ENCODE measurements around the gene STX10.
A peak's percentile ranks its signal among the peaks of the same experiment; 100 is the strongest.
"Not testable (repeated sequence)": the region's sequence is repeated elsewhere in the genome, so short reads cannot be mapped to it uniquely, and the experiment has no call there.

STX10 gene

GRCh38 chr19:13152356-13152973, 2.3 kb upstream of the STX10 start:
- H3K27me3 Mint-ChIP-seq (ENCODE audit: low read depth), result peaks cover 5% of the 10 kb centered on the region
- H3K9me3 Mint-ChIP-seq, result no peaks in the 10 kb centered on the region
- H3K27ac Mint-ChIP-seq, result peak overlapping the region; percentile 95 to 100 (median 96)
- peak overlapping the region; percentile 95 to 100 (median 100) for H3K4me3 Mint-ChIP-seq
- no peak for TF ChIP-seq CTCF (IDR thresholded peaks at IDR 0.05; ENCODE audit: unreplicated experiment in 3 of 3)
- peaks cover 15% of the 10 kb centered on the region for H3K4me1 Mint-ChIP-seq
- peaks cover 11% of the 10 kb centered on the region for H3K36me3 Mint-ChIP-seq (ENCODE audit: low read depth)

GRCh38 chr19:13151605-13152355, 1.6 kb upstream of the STX10 start:
- TF ChIP-seq CTCF (IDR thresholded peaks at IDR 0.05; ENCODE audit: unreplicated experiment in 3 of 3), result peak in 1 of 3 experiments; percentile 7
- Mint-ChIP-seq H3K36me3 (ENCODE audit: low read depth) (peaks cover 15% of the 10 kb centered on the region), H3K4me1 (peaks cover 11% of the 10 kb centered on the region), H3K27ac (peak overlapping the region; percentile 95 to 100 (median 96)), H3K9me3 (no peaks in the 10 kb centered on the region), H3K27me3 (ENCODE audit: low read depth) (peaks cover 5% of the 10 kb centered on the region), H3K4me3 (peak overlapping the region; percentile 95 to 100 (median 100))

GRCh38 chr19:13150931-13151604, 893 bp upstream of the STX10 start:
- H3K9me3 Mint-ChIP-seq, result no peaks in the 10 kb centered on the region
- H3K36me3 Mint-ChIP-seq (ENCODE audit: low read depth), result peaks cover 16% of the 10 kb centered on the region
- H3K27ac Mint-ChIP-seq, result peak overlapping the region; percentile 95 to 100 (median 96)
- peak overlapping the region; percentile 95 to 100 (median 100) for H3K4me3 Mint-ChIP-seq
- H3K27me3 Mint-ChIP-seq (ENCODE audit: low read depth), result peaks cover 5% of the 10 kb centered on the region
- no peak for TF ChIP-seq CTCF (IDR thresholded peaks at IDR 0.05; ENCODE audit: unreplicated experiment in 3 of 3)
- H3K4me1 Mint-ChIP-seq, result peaks cover 11% of the 10 kb centered on the region

GRCh38 chr19:13149628-13150186, 468 bp downstream of the STX10 start:
- TF ChIP-seq CTCF (IDR thresholded peaks at IDR 0.05; ENCODE audit: unreplicated experiment in 3 of 3), result no peak
- H3K4me3 Mint-ChIP-seq, result peak overlapping the region; percentile 95 to 100 (median 100)
- peaks cover 6% of the 10 kb centered on the region for H3K4me1 Mint-ChIP-seq
- peaks cover 5% of the 10 kb centered on the region for H3K27me3 Mint-ChIP-seq (ENCODE audit: low read depth)
- peaks cover 15% of the 10 kb centered on the region for H3K36me3 Mint-ChIP-seq (ENCODE audit: low read depth)
- peak overlapping the region; percentile 95 to 100 (median 96) for H3K27ac Mint-ChIP-seq
- no peaks in the 10 kb centered on the region for H3K9me3 Mint-ChIP-seq

GRCh38 chr19:13149173-13149627, 975 bp downstream of the STX10 start:
- H3K36me3 Mint-ChIP-seq (ENCODE audit: low read depth), result peaks cover 10% of the 10 kb centered on the region
- H3K27me3 Mint-ChIP-seq (ENCODE audit: low read depth); H3K9me3 Mint-ChIP-seq; H3K4me1 Mint-ChIP-seq: not testable (repeated sequence)
- peak overlapping the region; percentile 45 to 63 (median 59) for H3K27ac Mint-ChIP-seq
- H3K4me3 Mint-ChIP-seq, result peak overlapping the region; percentile 85 to 100 (median 95)
